Endodermal cell (in vitro differentiated cells): ENCODE measurements around the gene ADAMTS15. TPM values are rescaled to one million over a fixed set of nuclear protein-coding genes. Genes with fewer than 3 reads are reported as not detected.

Experiments used
- DNase-seq: peaks from one replicate; pipeline ENCODE4 v3.0.0-alpha.2; 2017
- H3K27ac ChIP-seq: 2 replicates; pipeline ENCODE4 v1.5.1; 2013; ENCODE audit warnings: mild to moderate bottlenecking, low read depth, low read length, moderate library complexity
- H3K27me3 ChIP-seq: 2 replicates; pipeline ENCODE4 v1.6.1; 2013; ENCODE audit warnings: mild to moderate bottlenecking, low read length, moderate library complexity; ENCODE audit not compliant: insufficient read depth, control insufficient read depth, poor library complexity, severe bottlenecking
- H3K36me3 ChIP-seq: 2 replicates; pipeline ENCODE4 v1.7.0; 2013; ENCODE audit warnings: mild to moderate bottlenecking, low read length, moderate library complexity; ENCODE audit not compliant: control insufficient read depth, insufficient read depth
- H3K4me1 ChIP-seq: one replicate; pipeline ENCODE4 v1.7.0; 2013; ENCODE audit warnings: low read length; ENCODE audit not compliant: control insufficient read depth, insufficient read depth
- H3K4me3 ChIP-seq: 2 replicates; pipeline ENCODE4 v1.5.1; 2013; ENCODE audit warnings: mild to moderate bottlenecking, low read length, moderate library complexity
- H3K9ac ChIP-seq: 2 replicates; pipeline ENCODE4 v1.6.1; 2013; ENCODE audit warnings: mild to moderate bottlenecking, low read length, moderate library complexity; ENCODE audit not compliant: poor library complexity, severe bottlenecking; ENCODE audit errors: extremely low read depth
- H3K9me3 ChIP-seq: 2 replicates; pipeline ENCODE4 v1.6.1; 2013; ENCODE audit warnings: mild to moderate bottlenecking, low read length, moderate library complexity; ENCODE audit not compliant: control insufficient read depth
- H3K27ac Mint-ChIP-seq: 2 replicates; pipeline ENCODE4 v1.8.0; 2020; ENCODE audit warnings: mixed read lengths
- H3K27me3 Mint-ChIP-seq: 2 replicates; pipeline ENCODE4 v1.8.0; 2021; ENCODE audit warnings: mild to moderate bottlenecking, mixed read lengths; ENCODE audit not compliant: insufficient read depth
- H3K36me3 Mint-ChIP-seq: 2 replicates; pipeline ENCODE4 v1.8.0; 2020; ENCODE audit warnings: low read depth, mixed read lengths
- H3K4me1 Mint-ChIP-seq: 2 replicates; pipeline ENCODE4 v1.8.0; 2020; ENCODE audit warnings: mixed read lengths
- H3K4me3 Mint-ChIP-seq: 2 replicates; pipeline ENCODE4 v1.8.0; 2020; ENCODE audit warnings: mild to moderate bottlenecking, moderate library complexity, mixed read lengths
- H3K9me3 Mint-ChIP-seq: 2 replicates; pipeline ENCODE4 v1.8.0; 2020; ENCODE audit warnings: mild to moderate bottlenecking, mixed read lengths
- WGBS, 2 experiments: methylation state at CpG; one replicate each; pipeline versions ENCODE4 v1.1.5 to v1.1.7; 2013; ENCODE audit warnings: missing lambda C conversion rate in 2 of 2, mixed read lengths in 1 of 2; ENCODE audit not compliant: insufficient coverage in 1 of 2, insufficient read length in 1 of 2; 5-methylcytosine and 5-hydroxymethylcytosine counted together
- total RNA-seq, 2 donors: library from RNA; stranded (reverse); fragmentation: NEBNext Ultra II Directional in 1 of 2; extraction: Animal tissue kit (Norgen Biotek cat#: 25700) in 1 of 2; gene quantifications; 2 replicates in 1 of 2; 3 replicates in 1 of 2; pipeline ENCODE4 v1.2.1, GENCODE V29; 2021
- TF ChIP-seq, protein P1 (sequence below): fragments of 200-600 bp; sonication (generic); conservative IDR thresholded peaks from 2 replicates; pipeline ENCODE4 v1.5.0; 2021; ENCODE audit warnings: antibody characterized with exemption, mild to moderate bottlenecking

ADAMTS15 gene
- total RNA-seq, 2 donors from 2014 or later: 0.27 to 1.0 TPM

DNA sequence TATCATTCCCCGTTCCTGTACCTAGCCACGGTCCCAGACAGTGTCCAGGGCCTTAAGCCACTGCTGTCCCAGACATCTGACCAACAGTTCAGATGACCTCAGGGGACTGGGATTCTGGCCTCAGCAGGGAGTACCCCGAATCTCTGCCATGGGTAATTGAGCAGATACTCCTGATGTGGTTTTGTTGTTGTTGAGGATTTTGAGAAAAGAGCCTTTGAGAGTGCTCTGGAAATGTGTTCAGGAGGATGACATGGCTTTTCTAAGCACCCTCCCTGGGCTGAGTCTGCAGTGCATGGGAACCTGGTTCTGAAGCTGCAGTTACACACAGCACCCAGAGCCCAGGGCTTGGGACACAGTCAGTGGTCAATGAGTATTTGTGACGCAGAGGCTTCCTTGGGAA, 30.4 kb downstream of the ADAMTS15 start:
- no peaks in the 10 kb centered on the region for H3K4me1 Mint-ChIP-seq
- Histone ChIP-seq H3K4me3 (no peak overlapping the region), H3K27ac (no peak overlapping the region), H3K9ac (no peak overlapping the region), H3K36me3 (no peaks in the 10 kb centered on the region), H3K4me1 (no peaks in the 10 kb centered on the region), H3K9me3 (no peaks in the 10 kb centered on the region), H3K27me3 (no peaks in the 10 kb centered on the region)
- WGBS, 2 experiments: 88 to 97% methylated on average over 3 to 4 of the region's 4 CpGs
- DNase-seq: no peak
- H3K4me3 Mint-ChIP-seq: no peak overlapping the region
- no peaks in the 10 kb centered on the region for H3K36me3 Mint-ChIP-seq
- TF ChIP-seq, protein P1, sequence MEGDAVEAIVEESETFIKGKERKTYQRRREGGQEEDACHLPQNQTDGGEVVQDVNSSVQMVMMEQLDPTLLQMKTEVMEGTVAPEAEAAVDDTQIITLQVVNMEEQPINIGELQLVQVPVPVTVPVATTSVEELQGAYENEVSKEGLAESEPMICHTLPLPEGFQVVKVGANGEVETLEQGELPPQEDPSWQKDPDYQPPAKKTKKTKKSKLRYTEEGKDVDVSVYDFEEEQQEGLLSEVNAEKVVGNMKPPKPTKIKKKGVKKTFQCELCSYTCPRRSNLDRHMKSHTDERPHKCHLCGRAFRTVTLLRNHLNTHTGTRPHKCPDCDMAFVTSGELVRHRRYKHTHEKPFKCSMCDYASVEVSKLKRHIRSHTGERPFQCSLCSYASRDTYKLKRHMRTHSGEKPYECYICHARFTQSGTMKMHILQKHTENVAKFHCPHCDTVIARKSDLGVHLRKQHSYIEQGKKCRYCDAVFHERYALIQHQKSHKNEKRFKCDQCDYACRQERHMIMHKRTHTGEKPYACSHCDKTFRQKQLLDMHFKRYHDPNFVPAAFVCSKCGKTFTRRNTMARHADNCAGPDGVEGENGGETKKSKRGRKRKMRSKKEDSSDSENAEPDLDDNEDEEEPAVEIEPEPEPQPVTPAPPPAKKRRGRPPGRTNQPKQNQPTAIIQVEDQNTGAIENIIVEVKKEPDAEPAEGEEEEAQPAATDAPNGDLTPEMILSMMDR: no peak
- H3K27ac Mint-ChIP-seq: no peak overlapping the region
- no peaks in the 10 kb centered on the region for H3K27me3 Mint-ChIP-seq
- peaks cover 2% of the 10 kb centered on the region for H3K9me3 Mint-ChIP-seq

DNA sequence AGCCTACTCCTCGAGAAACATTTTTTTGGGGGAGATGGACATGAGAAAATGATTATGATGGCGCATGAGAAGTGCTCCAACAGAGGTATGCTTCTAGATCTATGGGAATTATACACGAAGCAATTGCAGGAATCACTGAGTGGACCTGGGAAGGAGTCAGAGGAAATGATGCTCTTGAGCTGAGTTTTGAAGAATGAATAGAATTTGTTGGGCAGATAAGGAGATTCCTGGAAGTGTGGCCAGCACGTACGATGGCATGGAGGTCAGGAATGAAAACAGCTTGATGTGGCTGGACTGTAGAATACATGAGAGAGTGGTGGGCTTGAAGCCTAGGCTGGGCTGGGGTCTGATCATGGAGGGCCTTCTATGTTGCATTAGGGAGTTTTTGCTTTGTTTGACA, 31.7 kb downstream of the ADAMTS15 start:
- Histone ChIP-seq H3K36me3 (no peaks in the 10 kb centered on the region), H3K4me1 (no peaks in the 10 kb centered on the region), H3K27ac (no peak overlapping the region), H3K9me3 (peaks cover 4% of the 10 kb centered on the region), H3K27me3 (no peaks in the 10 kb centered on the region), H3K9ac (no peak overlapping the region), H3K4me3 (no peak overlapping the region)
- no peak overlapping the region for H3K4me3 Mint-ChIP-seq
- H3K4me1 Mint-ChIP-seq: no peaks in the 10 kb centered on the region
- H3K36me3 Mint-ChIP-seq: no peaks in the 10 kb centered on the region
- no peak for DNase-seq
- H3K27ac Mint-ChIP-seq: no peak overlapping the region
- WGBS, 2 experiments: 90 to 97% methylated on average over 3 to 5 of the region's 5 CpGs
- TF ChIP-seq, protein P1: no peak
- H3K9me3 Mint-ChIP-seq: peaks cover 6% of the 10 kb centered on the region
- no peaks in the 10 kb centered on the region for H3K27me3 Mint-ChIP-seq

DNA sequence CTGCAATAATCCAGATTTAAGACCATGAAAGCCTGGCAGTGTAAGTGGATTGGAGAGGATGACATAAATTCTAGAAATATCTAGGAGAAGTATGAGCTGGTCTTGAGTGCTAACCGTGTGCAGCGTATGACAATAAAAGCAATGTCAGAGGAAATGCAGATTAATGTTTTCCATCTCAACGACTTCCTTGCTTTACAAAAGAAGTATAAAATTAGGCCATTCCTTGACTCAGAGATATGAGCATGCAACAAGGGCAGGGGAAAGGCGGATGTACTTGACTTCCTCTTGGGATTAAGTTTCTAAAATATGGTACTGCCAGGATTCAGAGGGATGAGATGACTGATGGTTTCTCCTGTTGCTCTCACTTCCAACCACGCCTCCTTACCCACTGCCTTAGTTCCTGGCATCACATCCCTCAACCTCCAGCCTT, 32.3 kb downstream of the ADAMTS15 start:
- 92 to 94% methylated on average over 4 to 5 of the region's 5 CpGs for WGBS, 2 experiments
- Histone ChIP-seq H3K9ac (no peak overlapping the region), H3K27ac (no peak overlapping the region), H3K4me3 (no peak overlapping the region), H3K27me3 (no peaks in the 10 kb centered on the region), H3K9me3 (peaks cover 4% of the 10 kb centered on the region), H3K36me3 (no peaks in the 10 kb centered on the region), H3K4me1 (no peaks in the 10 kb centered on the region)
- TF ChIP-seq, protein P1: no peak
- H3K36me3 Mint-ChIP-seq: no peaks in the 10 kb centered on the region
- H3K9me3 Mint-ChIP-seq: peaks cover 6% of the 10 kb centered on the region
- H3K4me3 Mint-ChIP-seq: no peak overlapping the region
- H3K27me3 Mint-ChIP-seq: no peaks in the 10 kb centered on the region
- H3K4me1 Mint-ChIP-seq: no peaks in the 10 kb centered on the region
- DNase-seq: no peak
- H3K27ac Mint-ChIP-seq: no peak overlapping the region
